Adipocyte (in vitro differentiated cells): Measurements from ENCODE around the gene LANCL2.
"Not testable (repeated sequence)": the region's sequence is repeated elsewhere in the genome, so short reads cannot be mapped to it uniquely, and the experiment has no call there.

Experiments used
- DNase-seq: peaks from one replicate; pipeline ENCODE4 v3.0.0-alpha.2; 2015; ENCODE audit warnings: low read depth
- H3K27me3 ChIP-seq: replicated peaks from 2 replicates; pipeline ENCODE4 v1.7.0; 2013; ENCODE audit warnings: mild to moderate bottlenecking, low read length, moderate library complexity; ENCODE audit not compliant: control insufficient read depth, insufficient read depth
- H3K36me3 ChIP-seq: 2 replicates; pipeline ENCODE4 v1.7.0; 2013; ENCODE audit warnings: low read length, mild to moderate bottlenecking, moderate library complexity; ENCODE audit not compliant: control insufficient read depth, insufficient read depth, severe bottlenecking
- H3K4me1 ChIP-seq: 2 replicates; pipeline ENCODE4 v1.7.0; 2013; ENCODE audit warnings: mild to moderate bottlenecking, low read length, moderate library complexity; ENCODE audit not compliant: control insufficient read depth, insufficient read depth
- H3K4me3 ChIP-seq: 2 replicates; pipeline ENCODE4 v1.7.0; 2013; ENCODE audit warnings: mild to moderate bottlenecking, low read length, moderate library complexity
- H3K9ac ChIP-seq: 2 replicates; pipeline ENCODE4 v1.7.0; 2013; ENCODE audit warnings: mild to moderate bottlenecking, low read length, moderate library complexity
- H3K9me3 ChIP-seq: 2 replicates; pipeline ENCODE4 v1.7.0; 2013; ENCODE audit warnings: mild to moderate bottlenecking, low read length, moderate library complexity; ENCODE audit not compliant: control insufficient read depth

Gene LANCL2

GRCh38 chr7:55381696-55382095, 16.6 kb downstream of the LANCL2 start:
- Histone ChIP-seq H3K9me3 (peaks cover 4% of the 10 kb centered on the region), H3K4me3 (no peak overlapping the region), H3K4me1 (no peaks in the 10 kb centered on the region), H3K9ac (no peak overlapping the region), H3K27me3 (no peaks in the 10 kb centered on the region), H3K36me3 (no peaks in the 10 kb centered on the region)
- no peak for DNase-seq

DNA sequence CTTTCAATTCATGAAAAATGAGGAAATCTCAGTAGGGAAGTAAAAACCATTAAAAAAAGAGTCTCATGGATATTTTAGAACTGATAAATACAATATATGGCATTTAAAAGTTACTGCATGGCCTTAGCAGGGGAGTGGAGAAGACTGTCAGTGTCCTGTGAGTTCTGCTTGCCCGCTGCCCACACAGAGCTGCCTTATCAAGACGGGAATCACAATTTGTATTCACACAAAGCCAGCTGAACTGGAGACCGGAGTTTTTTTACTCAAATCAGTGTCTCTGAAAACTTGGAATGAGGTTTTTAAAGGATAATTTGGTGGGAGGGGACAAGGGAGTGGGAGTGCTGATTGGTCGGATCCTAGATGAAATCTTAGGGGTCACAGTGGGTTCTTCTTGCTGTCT, 17.1 kb downstream of the LANCL2 start:
- H3K4me3 ChIP-seq = no peak overlapping the region
- H3K9me3 ChIP-seq = peaks cover 10% of the 10 kb centered on the region
- no peaks in the 10 kb centered on the region for H3K27me3 ChIP-seq
- no peaks in the 10 kb centered on the region for H3K4me1 ChIP-seq
- no peak overlapping the region for H3K9ac ChIP-seq
- DNase-seq = no peak
- H3K36me3 ChIP-seq = no peaks in the 10 kb centered on the region

DNA sequence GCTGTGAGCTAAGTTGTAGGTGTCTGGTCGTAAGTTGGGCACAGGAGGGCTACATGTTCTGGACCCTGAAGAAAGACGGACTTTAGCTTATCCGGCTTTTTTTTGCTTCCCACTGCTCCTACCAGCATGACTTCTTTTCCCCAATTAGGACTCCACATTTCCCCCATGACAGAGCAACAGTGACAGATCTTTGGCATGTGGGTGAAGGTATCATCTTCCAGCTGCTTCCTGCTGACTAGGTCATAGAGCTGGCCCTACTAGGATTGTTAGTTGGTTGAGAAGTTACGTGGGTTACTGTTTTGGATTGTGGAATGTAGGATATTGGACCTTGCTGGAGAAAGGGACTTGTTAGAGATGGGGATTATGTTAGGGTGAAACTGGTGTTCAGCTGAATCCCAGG, 21.4 kb downstream of the LANCL2 start:
- DNase-seq = no peak
- peaks cover under 1% of the 10 kb centered on the region for H3K36me3 ChIP-seq
- no peak overlapping the region for H3K4me3 ChIP-seq
- H3K27me3 ChIP-seq = no peaks in the 10 kb centered on the region
- no peaks in the 10 kb centered on the region for H3K4me1 ChIP-seq
- no peak overlapping the region for H3K9ac ChIP-seq
- H3K9me3 ChIP-seq = peaks cover 22% of the 10 kb centered on the region

GRCh38 chr7:55387062-55387965, 22.2 kb downstream of the LANCL2 start:
- no peak overlapping the region for H3K4me3 ChIP-seq
- no peak for DNase-seq
- peaks cover 22% of the 10 kb centered on the region for H3K9me3 ChIP-seq
- no peaks in the 10 kb centered on the region for H3K27me3 ChIP-seq
- H3K9ac ChIP-seq = no peak overlapping the region
- no peaks in the 10 kb centered on the region for H3K4me1 ChIP-seq
- H3K36me3 ChIP-seq = peaks cover 4% of the 10 kb centered on the region

GRCh38 chr7:55396233-55396785, 31.2 kb downstream of the LANCL2 start:
- Histone ChIP-seq H3K4me3 (no peak overlapping the region), H3K9me3 (no peaks in the 10 kb centered on the region)

GRCh38 chr7:55397617-55398016, 32.5 kb downstream of the LANCL2 start:
- no peak for DNase-seq
- Histone ChIP-seq H3K27me3 (no peaks in the 10 kb centered on the region), H3K9me3 (no peaks in the 10 kb centered on the region), H3K4me3 (no peak overlapping the region), H3K36me3 (peaks cover 29% of the 10 kb centered on the region), H3K4me1 (no peaks in the 10 kb centered on the region), H3K9ac (no peak overlapping the region)

More at GRCh38 chr7:55396233-55396785, 31.2 kb downstream of the LANCL2 start:
- no peaks in the 10 kb centered on the region for H3K4me1 ChIP-seq
- H3K27me3 ChIP-seq = no peaks in the 10 kb centered on the region
- peaks cover 35% of the 10 kb centered on the region for H3K36me3 ChIP-seq
- DNase-seq = no peak
- no peak overlapping the region for H3K9ac ChIP-seq

DNA sequence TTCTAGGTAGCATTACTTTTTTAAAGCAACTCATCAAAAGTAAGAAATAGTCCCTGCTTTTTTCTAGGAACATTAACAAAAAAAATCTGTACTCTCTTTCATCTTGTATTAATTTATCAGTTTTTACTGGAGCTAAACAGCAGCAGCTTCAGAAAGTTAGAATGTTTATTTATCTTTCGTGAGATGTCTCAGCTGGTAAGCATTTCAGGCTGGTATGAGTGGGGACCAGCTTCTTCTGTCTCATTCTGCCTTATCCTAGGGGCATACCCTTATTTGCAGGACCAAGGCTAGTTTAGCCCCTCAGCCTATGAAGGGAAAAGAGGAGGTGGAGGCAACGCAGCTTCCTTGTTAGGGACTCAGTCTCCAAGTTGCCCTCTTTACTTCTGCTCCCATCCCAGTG, 35.1 kb downstream of the LANCL2 start:
- DNase-seq = peak; percentile 50
- H3K9me3 ChIP-seq = no peaks in the 10 kb centered on the region

GRCh38 chr7:55402506-55402905, 37.4 kb downstream of the LANCL2 start:
- H3K27me3 ChIP-seq, H3K9ac ChIP-seq, H3K4me3 ChIP-seq, H3K9me3 ChIP-seq, H3K4me1 ChIP-seq, DNase-seq: not testable (repeated sequence)
- peaks cover 23% of the 10 kb centered on the region for H3K36me3 ChIP-seq

More for the DNA sequence above, 35.1 kb downstream of the LANCL2 start:
- H3K27me3 ChIP-seq = no peaks in the 10 kb centered on the region
- H3K4me3 ChIP-seq = no peak overlapping the region
- no peaks in the 10 kb centered on the region for H3K4me1 ChIP-seq
- no peak overlapping the region for H3K9ac ChIP-seq
- peaks cover 16% of the 10 kb centered on the region for H3K36me3 ChIP-seq

- Histone ChIP-seq H3K9me3 (no peaks in the 10 kb centered on the region), H3K36me3 (peaks cover 22% of the 10 kb centered on the region), H3K4me3 (no peak overlapping the region), H3K4me1 (no peaks in the 10 kb centered on the region), H3K27me3 (no peaks in the 10 kb centered on the region), H3K9ac (no peak overlapping the region)
- no peak for DNase-seq
Observed at GRCh38 chr7:55405856-55406541, 40.9 kb downstream of the LANCL2 start.

DNA sequence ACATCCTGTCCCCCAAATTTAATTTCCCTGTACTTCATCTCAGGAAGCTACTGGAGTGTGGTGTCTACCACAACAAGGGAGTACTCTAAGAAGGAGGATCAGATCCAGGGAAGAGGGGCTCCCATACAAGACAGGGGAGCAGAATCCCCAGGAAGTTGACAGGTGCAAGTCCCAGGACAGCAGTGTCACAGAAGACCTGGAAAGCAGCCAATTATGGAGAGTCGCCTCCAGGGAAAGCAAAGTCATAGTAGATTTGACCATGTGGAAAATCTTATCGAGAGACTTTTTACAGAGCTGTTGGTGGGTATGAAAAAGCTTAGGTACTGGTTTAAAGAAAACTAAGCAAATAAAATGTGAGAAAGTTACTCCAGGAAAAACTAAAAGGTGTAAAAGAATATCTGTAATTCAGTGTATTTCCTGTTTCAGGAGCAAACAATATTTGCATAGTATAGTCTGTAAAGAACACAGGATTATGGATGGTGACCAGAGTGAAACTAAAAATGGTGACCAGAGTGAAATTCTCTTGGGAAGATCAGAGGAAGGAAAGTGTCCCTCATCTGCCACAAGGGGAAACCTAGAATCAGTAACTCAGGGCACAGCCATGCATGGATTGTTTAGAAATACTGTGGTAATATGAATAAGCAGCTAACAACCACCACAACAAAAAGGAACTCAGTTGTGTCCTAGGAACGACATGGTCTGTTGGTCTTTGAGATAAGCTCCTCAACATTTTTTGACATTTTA, 44.5 kb downstream of the LANCL2 start:
- DNase-seq = no peak
- H3K27me3 ChIP-seq = no peaks in the 10 kb centered on the region

More for the DNA sequence above, 44.5 kb downstream of the LANCL2 start:
- no peaks in the 10 kb centered on the region for H3K4me1 ChIP-seq
- H3K9ac ChIP-seq = no peak overlapping the region
- peaks cover 19% of the 10 kb centered on the region for H3K36me3 ChIP-seq
- no peaks in the 10 kb centered on the region for H3K9me3 ChIP-seq
- H3K4me3 ChIP-seq = no peak overlapping the region
